Stimulated activated CD4-positive, alpha-beta T cell treated with anti-CD3 and anti-CD28 coated beads, Interleukin-1b, Interleukin-23, amount 100 ng/mL, for 48 hours (primary cell): ENCODE measurements around the gene GALNT17.

Experiments used
- DNase-seq: peaks from one replicate; pipeline ENCODE4 v3.0.0-alpha.2; 2020

GALNT17 gene

GRCh38 chr7:71132127-71132376 lies at the start of gene GALNT17:
TSS of gene GALNT17 (plus strand) at chr7:71132144.
- DNase-seq = no peak

- DNase-seq = no peak
These were observed 36.6 kb upstream of the GALNT17 start for GRCh38 chr7:71095266-71095860.

GRCh38 chr7:71096351-71096750 lies 35.6 kb upstream of the GALNT17 start:
- no peak for DNase-seq

GRCh38 chr7:71106226-71106625 lies 25.7 kb upstream of the GALNT17 start:
- no peak for DNase-seq

GRCh38 chr7:71112436-71112835 lies 19.5 kb upstream of the GALNT17 start:
- no peak for DNase-seq

- DNase-seq = no peak
These were observed 11.8 kb upstream of the GALNT17 start for GRCh38 chr7:71120096-71120495.

- no peak for DNase-seq
These were observed 2.8 kb upstream of the GALNT17 start for GRCh38 chr7:71129126-71129525.

GRCh38 chr7:71130031-71130679 lies 1.8 kb upstream of the GALNT17 start:
- no peak for DNase-seq

GRCh38 chr7:71131256-71132126 lies 453 bp upstream of the GALNT17 start:
- DNase-seq = no peak

- no peak for DNase-seq
These were observed 660 bp downstream of the GALNT17 start for GRCh38 chr7:71132377-71133231.

GRCh38 chr7:71133232-71133622 lies 1.3 kb downstream of the GALNT17 start:
- no peak for DNase-seq

GRCh38 chr7:71133856-71134255 lies 1.9 kb downstream of the GALNT17 start:
- no peak for DNase-seq

GRCh38 chr7:71135116-71135515 lies 3.2 kb downstream of the GALNT17 start:
- no peak for DNase-seq

GRCh38 chr7:71135663-71136062 lies 3.7 kb downstream of the GALNT17 start:
- DNase-seq = no peak

GRCh38 chr7:71137479-71137878 lies 5.5 kb downstream of the GALNT17 start:
- DNase-seq = no peak

GRCh38 chr7:71140264-71140663 lies 8.3 kb downstream of the GALNT17 start:
- no peak for DNase-seq

GRCh38 chr7:71144963-71145362 lies 13.0 kb downstream of the GALNT17 start:
- DNase-seq = no peak

- no peak for DNase-seq
These were observed 14.3 kb downstream of the GALNT17 start for GRCh38 chr7:71145906-71146901.

- DNase-seq = no peak
These were observed 16.2 kb downstream of the GALNT17 start for GRCh38 chr7:71148098-71148497.

- no peak for DNase-seq
These were observed 23.3 kb downstream of the GALNT17 start for GRCh38 chr7:71155236-71155635.

- no peak for DNase-seq
These were observed 25.8 kb downstream of the GALNT17 start for GRCh38 chr7:71157757-71158156.

- no peak for DNase-seq
These were observed 33.8 kb downstream of the GALNT17 start for GRCh38 chr7:71165708-71166107.
